Measurements from ENCODE around the gene PTBP3. TPM values are rescaled to one million over a fixed set of nuclear protein-coding genes. Genes with fewer than 3 reads are reported as not detected.
A peak's percentile ranks its signal among the peaks of the same experiment; 100 is the strongest.
"Not testable (repeated sequence)": the region's sequence is repeated elsewhere in the genome, so short reads cannot be mapped to it uniquely, and the experiment has no call there.

The PTBP3 gene
- polyA plus RNA-seq, 3 donors, result 33.6 to 68.3 (median 51.4) TPM

DNA sequence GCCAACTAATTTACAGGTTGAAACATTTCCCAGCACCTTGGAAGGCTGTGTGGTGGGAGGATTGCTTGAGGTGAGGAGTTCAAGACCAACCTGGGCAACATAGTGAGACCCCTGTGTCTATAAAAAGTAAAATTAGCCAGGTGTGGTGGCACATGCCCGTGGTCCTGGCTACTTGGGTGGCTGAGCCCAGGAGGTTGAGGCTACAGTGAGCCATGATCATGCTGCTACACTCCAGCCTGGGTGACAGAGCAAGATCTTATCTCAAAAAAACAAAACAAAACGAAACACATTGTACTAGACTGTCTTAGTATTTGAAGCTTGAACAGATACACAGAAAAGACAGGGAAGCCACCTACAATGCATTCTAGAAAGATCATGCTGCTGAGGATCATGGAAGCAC is 43.7 kb upstream of the PTBP3 start:
- no peak for DNase-seq
- H3K4me3 ChIP-seq (replicated peaks in 1 of 3; ENCODE audit: low read depth in 2 of 3, low read length in 3 of 3), result no peak overlapping the region
- no peak overlapping the region for H3K9ac ChIP-seq (ENCODE audit: insufficient read depth, low read length, poor library complexity, severe bottlenecking)
- no peaks in the 10 kb centered on the region for H3K36me3 ChIP-seq (replicated peaks in 1 of 2; ENCODE audit: control insufficient read depth in 1 of 2, insufficient read depth in 2 of 2, low read length in 2 of 2)
- H3K27ac ChIP-seq (ENCODE audit: low read depth in 1 of 2, low read length in 2 of 2), result no peak overlapping the region
- intact Hi-C loops (cut with micrococcal nuclease), result loop anchor here (5.0 kb wide), 3 partner anchors 45 to 205 kb away; partner anchors contain the start of gene PTBP3 (in 1 of the 2)
- TF ChIP-seq, protein P1, sequence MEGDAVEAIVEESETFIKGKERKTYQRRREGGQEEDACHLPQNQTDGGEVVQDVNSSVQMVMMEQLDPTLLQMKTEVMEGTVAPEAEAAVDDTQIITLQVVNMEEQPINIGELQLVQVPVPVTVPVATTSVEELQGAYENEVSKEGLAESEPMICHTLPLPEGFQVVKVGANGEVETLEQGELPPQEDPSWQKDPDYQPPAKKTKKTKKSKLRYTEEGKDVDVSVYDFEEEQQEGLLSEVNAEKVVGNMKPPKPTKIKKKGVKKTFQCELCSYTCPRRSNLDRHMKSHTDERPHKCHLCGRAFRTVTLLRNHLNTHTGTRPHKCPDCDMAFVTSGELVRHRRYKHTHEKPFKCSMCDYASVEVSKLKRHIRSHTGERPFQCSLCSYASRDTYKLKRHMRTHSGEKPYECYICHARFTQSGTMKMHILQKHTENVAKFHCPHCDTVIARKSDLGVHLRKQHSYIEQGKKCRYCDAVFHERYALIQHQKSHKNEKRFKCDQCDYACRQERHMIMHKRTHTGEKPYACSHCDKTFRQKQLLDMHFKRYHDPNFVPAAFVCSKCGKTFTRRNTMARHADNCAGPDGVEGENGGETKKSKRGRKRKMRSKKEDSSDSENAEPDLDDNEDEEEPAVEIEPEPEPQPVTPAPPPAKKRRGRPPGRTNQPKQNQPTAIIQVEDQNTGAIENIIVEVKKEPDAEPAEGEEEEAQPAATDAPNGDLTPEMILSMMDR (IDR thresholded peaks at IDR 0.05), result no peak
- H3K9me3 ChIP-seq (replicated peaks in 1 of 2; ENCODE audit: control insufficient read depth in 1 of 2, insufficient read depth in 1 of 2, low read length in 2 of 2), result no peaks in the 10 kb centered on the region
- WGBS (ENCODE audit: insufficient coverage), result 21% methylated on average over 2 of the region's 2 CpGs
- Mint-ChIP-seq H3K27ac (no peak overlapping the region), H3K4me3 (peak overlapping the region in 1 of 2 donors; percentile 39), H3K9me3 (peaks cover 0 to 12% (median 3%) of the 10 kb centered on the region in 7 donors), H3K36me3 (peaks cover 9 to 16% of the 10 kb centered on the region in 2 donors), H3K4me1 (peaks cover 45% of the 10 kb centered on the region), H3K27me3 (ENCODE audit: low read depth in 3 of 3) (peaks cover 0 to 1% (median 0%) of the 10 kb centered on the region in 3 donors)
- H3K27me3 ChIP-seq (ENCODE audit: control insufficient read depth in 2 of 2, insufficient read depth in 2 of 2, low read length in 2 of 2), result no peaks in the 10 kb centered on the region
- no peak overlapping the region for H2AFZ ChIP-seq (ENCODE audit: insufficient read depth, low read depth, low read length, poor library complexity, severe bottlenecking)
- H3K4me2 ChIP-seq (replicated peaks; ENCODE audit: extremely low read depth, low read length, poor library complexity, severe bottlenecking), result peak overlapping the region; percentile 7
- H4K20me1 ChIP-seq (ENCODE audit: insufficient read depth, low read length), result no peaks in the 10 kb centered on the region
- H3K79me2 ChIP-seq (ENCODE audit: insufficient read depth, low read length), result peaks cover 29% of the 10 kb centered on the region
- H3K4me1 ChIP-seq (ENCODE audit: control insufficient read depth in 1 of 2, insufficient read depth in 2 of 2, low read length in 2 of 2), result peaks cover 28 to 37% of the 10 kb centered on the region in 2 donors

DNA sequence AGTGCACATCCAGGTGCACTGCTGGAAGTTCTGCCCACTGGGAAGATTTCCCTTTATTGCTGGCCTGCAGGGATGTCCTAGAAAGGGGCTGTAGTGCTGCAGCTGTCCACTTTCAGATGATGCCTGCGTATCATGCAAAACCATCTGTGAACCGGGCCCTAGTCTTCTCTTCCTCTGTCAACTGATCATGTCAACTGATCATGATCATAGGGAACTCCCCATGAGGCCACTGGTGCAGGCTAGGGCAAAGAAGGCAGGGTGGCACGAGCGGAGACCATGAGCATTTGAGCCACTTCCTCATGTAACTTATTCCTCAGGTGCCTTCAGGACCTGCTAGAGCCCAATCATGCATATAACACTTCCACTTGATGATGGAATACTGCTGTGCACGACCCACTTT is 41.9 kb upstream of the PTBP3 start:
- Histone ChIP-seq H3K4me1 (ENCODE audit: control insufficient read depth in 1 of 2, insufficient read depth in 2 of 2, low read length in 2 of 2) (peaks cover 21 to 26% of the 10 kb centered on the region in 2 donors), H3K36me3 (replicated peaks in 1 of 2; ENCODE audit: control insufficient read depth in 1 of 2, insufficient read depth in 2 of 2, low read length in 2 of 2) (no peaks in the 10 kb centered on the region), H3K27ac (ENCODE audit: low read depth in 1 of 2, low read length in 2 of 2) (no peak overlapping the region), H3K79me2 (ENCODE audit: insufficient read depth, low read length) (peaks cover 12% of the 10 kb centered on the region), H3K9me3 (replicated peaks in 1 of 2; ENCODE audit: control insufficient read depth in 1 of 2, insufficient read depth in 1 of 2, low read length in 2 of 2) (peaks cover 0 to under 1% of the 10 kb centered on the region in 2 donors), H3K4me3 (replicated peaks in 1 of 3; ENCODE audit: low read depth in 2 of 3, low read length in 3 of 3) (no peak overlapping the region), H3K9ac (ENCODE audit: insufficient read depth, low read length, poor library complexity, severe bottlenecking) (no peak overlapping the region), H3K27me3 (ENCODE audit: control insufficient read depth in 2 of 2, insufficient read depth in 2 of 2, low read length in 2 of 2) (no peaks in the 10 kb centered on the region), H4K20me1 (ENCODE audit: insufficient read depth, low read length) (no peaks in the 10 kb centered on the region), H3K4me2 (replicated peaks; ENCODE audit: extremely low read depth, low read length, poor library complexity, severe bottlenecking) (no peak overlapping the region), H2AFZ (ENCODE audit: insufficient read depth, low read depth, low read length, poor library complexity, severe bottlenecking) (no peak overlapping the region)
- intact Hi-C loops (cut with micrococcal nuclease), result loop anchor here (5.0 kb wide), 3 partner anchors 43 to 203 kb away; partner anchors contain the start of gene PTBP3 (in 1 of the 2)
- Mint-ChIP-seq H3K9me3 (peaks cover 0 to 14% (median 8%) of the 10 kb centered on the region in 7 donors), H3K27ac (no peak overlapping the region), H3K4me3 (no peak overlapping the region), H3K27me3 (ENCODE audit: low read depth in 3 of 3) (peaks cover 0 to 1% (median 0%) of the 10 kb centered on the region in 3 donors), H3K36me3 (peaks cover 9 to 11% of the 10 kb centered on the region in 2 donors), H3K4me1 (peaks cover 30% of the 10 kb centered on the region)
- no peak for DNase-seq
- WGBS (ENCODE audit: insufficient coverage), result 100% methylated on average over 3 of the region's 5 CpGs
- TF ChIP-seq, protein P1 (IDR thresholded peaks at IDR 0.05), result no peak

DNA sequence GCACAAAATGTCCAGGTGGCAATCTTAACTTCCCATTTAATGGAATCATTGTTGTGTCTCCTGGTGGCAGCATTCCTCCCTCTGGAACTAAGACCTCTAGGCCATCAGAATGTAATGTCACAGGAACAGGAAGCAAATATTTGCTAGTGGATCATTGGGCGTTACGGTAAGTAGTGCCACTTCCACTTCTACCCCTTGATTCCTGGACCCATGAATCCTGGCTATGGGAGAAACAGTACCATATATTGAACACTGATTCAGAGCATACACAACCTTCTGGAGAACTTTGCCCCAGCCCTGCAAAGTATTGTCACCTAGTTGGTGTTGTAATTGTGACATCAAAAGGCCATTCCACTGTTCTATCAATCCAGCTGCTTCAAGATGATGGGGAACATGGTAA is 40.8 kb upstream of the PTBP3 start:
- intact Hi-C loops (cut with micrococcal nuclease); H3K27me3 Mint-ChIP-seq (ENCODE audit: low read depth in 3 of 3): not testable (repeated sequence)
- WGBS (ENCODE audit: insufficient coverage), result no CpG with 5 or more reads among the region's 2 CpGs

More for the DNA sequence above, 40.8 kb upstream of the PTBP3 start:
- H3K36me3 ChIP-seq (replicated peaks in 1 of 2; ENCODE audit: control insufficient read depth in 1 of 2, insufficient read depth in 2 of 2, low read length in 2 of 2); H3K4me3 Mint-ChIP-seq; H3K79me2 ChIP-seq (ENCODE audit: insufficient read depth, low read length); H3K4me3 ChIP-seq (replicated peaks in 1 of 3; ENCODE audit: low read depth in 2 of 3, low read length in 3 of 3); H2AFZ ChIP-seq (ENCODE audit: insufficient read depth, low read depth, low read length, poor library complexity, severe bottlenecking); H3K9me3 ChIP-seq (replicated peaks in 1 of 2; ENCODE audit: control insufficient read depth in 1 of 2, insufficient read depth in 1 of 2, low read length in 2 of 2); H3K9ac ChIP-seq (ENCODE audit: insufficient read depth, low read length, poor library complexity, severe bottlenecking); H3K27ac ChIP-seq (ENCODE audit: low read depth in 1 of 2, low read length in 2 of 2); H3K27me3 ChIP-seq (ENCODE audit: control insufficient read depth in 2 of 2, insufficient read depth in 2 of 2, low read length in 2 of 2); H3K4me2 ChIP-seq (replicated peaks; ENCODE audit: extremely low read depth, low read length, poor library complexity, severe bottlenecking); DNase-seq; H4K20me1 ChIP-seq (ENCODE audit: insufficient read depth, low read length); H3K27ac Mint-ChIP-seq: not testable (repeated sequence)
- peaks cover 9 to 11% of the 10 kb centered on the region in 2 donors for H3K36me3 Mint-ChIP-seq
- peaks cover 10 to 25% (median 19%) of the 10 kb centered on the region in 7 donors for H3K9me3 Mint-ChIP-seq
- H3K4me1 Mint-ChIP-seq, result peaks cover 30% of the 10 kb centered on the region
- H3K4me1 ChIP-seq (ENCODE audit: control insufficient read depth in 1 of 2, insufficient read depth in 2 of 2, low read length in 2 of 2), result peaks cover 21 to 25% of the 10 kb centered on the region in 2 donors

Measured in CD14-positive monocyte (primary cell).